Kidney glomerular epithelial cell (primary cell): ENCODE measurements around the gene ARID5B.

Experiments
- DNase-seq: peaks from one replicate; lab custom pipeline; 2025; lab: John Stamatoyannopoulos, UW

Gene ARID5B

GRCh38 chr10:61904733-61905725 lies 3.5 kb downstream of the ARID5B start:
- peak; percentile 86 for DNase-seq

GRCh38 chr10:61905837-61906561 lies 4.5 kb downstream of the ARID5B start:
- no peak for DNase-seq

- no peak for DNase-seq
Observed at GRCh38 chr10:61906562-61906901, 5.0 kb downstream of the ARID5B start.

GRCh38 chr10:61907011-61907410 lies 5.5 kb downstream of the ARID5B start:
- no peak for DNase-seq

- DNase-seq: no peak
Observed at GRCh38 chr10:61907587-61907986, 6.1 kb downstream of the ARID5B start.

- no peak for DNase-seq
Observed at GRCh38 chr10:61910226-61910805, 8.8 kb downstream of the ARID5B start.

GRCh38 chr10:61910894-61911293 lies 9.4 kb downstream of the ARID5B start:
- DNase-seq: no peak

GRCh38 chr10:61911425-61911824 lies 9.9 kb downstream of the ARID5B start:
- DNase-seq: no peak

GRCh38 chr10:61912981-61913380 lies 11.5 kb downstream of the ARID5B start:
- DNase-seq: no peak

GRCh38 chr10:61918140-61918539 lies 16.6 kb downstream of the ARID5B start:
- DNase-seq: peak; percentile 38

GRCh38 chr10:61918989-61919388 lies 17.5 kb downstream of the ARID5B start:
- DNase-seq: no peak

- DNase-seq: no peak
Observed at GRCh38 chr10:61919646-61920215, 18.2 kb downstream of the ARID5B start.

- no peak for DNase-seq
Observed at GRCh38 chr10:61921143-61921542, 19.6 kb downstream of the ARID5B start.

GRCh38 chr10:61923210-61923949 lies 21.9 kb downstream of the ARID5B start:
- DNase-seq: no peak

- DNase-seq: no peak
Observed at GRCh38 chr10:61923950-61924274, 22.4 kb downstream of the ARID5B start.

- DNase-seq: no peak
Observed at GRCh38 chr10:61929555-61929954, 28.1 kb downstream of the ARID5B start.

- no peak for DNase-seq
Observed at GRCh38 chr10:61931620-61932332, 30.3 kb downstream of the ARID5B start.

- DNase-seq: no peak
Observed at GRCh38 chr10:61933859-61934555, 32.5 kb downstream of the ARID5B start.

- no peak for DNase-seq
Observed at GRCh38 chr10:61935077-61935476, 33.6 kb downstream of the ARID5B start.

- DNase-seq: no peak
Observed at GRCh38 chr10:61936770-61937169, 35.3 kb downstream of the ARID5B start.
